Lower leg skin (tissue), 3 donors: Measurements from ENCODE around the gene MTUS2.

ENCODE experiments used
- CTCF ChIP-seq, 3 donors: fragments of 450-650 bp; IDR thresholded peaks; one replicate each; pipeline ENCODE4 v1.5.1; 2016; ENCODE audit warnings: antibody characterized with exemption in 3 of 3, mild to moderate bottlenecking in 3 of 3, moderate library complexity in 2 of 3
- POLR2A ChIP-seq, 2 donors: fragments of 450-650 bp; IDR thresholded peaks; one replicate each; pipeline ENCODE4 v1.6.1; 2016 to 2017; ENCODE audit warnings: antibody characterized with exemption in 2 of 2, mild to moderate bottlenecking in 1 of 2, moderate library complexity in 1 of 2

- no peak for TF ChIP-seq CTCF (IDR thresholded peaks at IDR 0.05)
- TF ChIP-seq POLR2A (IDR thresholded peaks at IDR 0.05): no peak
These were observed 27.1 kb upstream of the MTUS2 start for GRCh38 chr13:28792992-28793391.
